ENCODE data around the gene SWT1.
"Not testable (repeated sequence)": the region's sequence is repeated elsewhere in the genome, so short reads cannot be mapped to it uniquely, and the experiment has no call there.

SWT1 gene

DNA sequence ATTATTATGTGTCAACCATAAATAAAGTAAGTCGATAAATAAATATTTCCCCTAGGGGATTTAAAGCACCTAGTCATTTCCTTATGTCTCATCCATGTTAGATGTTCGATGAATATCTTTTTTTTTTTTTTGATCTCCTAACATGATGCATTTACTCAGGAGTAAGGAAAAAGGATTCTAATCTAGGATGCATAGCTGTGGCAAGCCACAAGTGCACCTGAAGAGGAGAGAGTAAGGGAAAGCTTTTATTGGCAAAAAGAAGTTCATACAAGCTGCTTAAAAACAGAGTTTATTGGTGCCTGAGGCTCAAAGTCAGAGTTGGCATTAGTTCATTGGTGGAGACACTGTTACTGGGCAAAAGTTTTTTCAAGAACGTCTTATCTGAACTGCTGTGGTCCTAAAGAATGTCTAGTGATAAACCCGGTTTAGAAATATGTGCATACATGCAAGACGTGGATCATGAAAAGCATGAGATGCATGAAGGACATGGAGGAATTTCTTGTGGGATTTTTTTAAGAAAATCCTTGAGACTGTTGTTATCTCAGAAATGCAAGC, 51.7 kb downstream of the SWT1 start (continued):
- TF ChIP-seq, protein P1, sequence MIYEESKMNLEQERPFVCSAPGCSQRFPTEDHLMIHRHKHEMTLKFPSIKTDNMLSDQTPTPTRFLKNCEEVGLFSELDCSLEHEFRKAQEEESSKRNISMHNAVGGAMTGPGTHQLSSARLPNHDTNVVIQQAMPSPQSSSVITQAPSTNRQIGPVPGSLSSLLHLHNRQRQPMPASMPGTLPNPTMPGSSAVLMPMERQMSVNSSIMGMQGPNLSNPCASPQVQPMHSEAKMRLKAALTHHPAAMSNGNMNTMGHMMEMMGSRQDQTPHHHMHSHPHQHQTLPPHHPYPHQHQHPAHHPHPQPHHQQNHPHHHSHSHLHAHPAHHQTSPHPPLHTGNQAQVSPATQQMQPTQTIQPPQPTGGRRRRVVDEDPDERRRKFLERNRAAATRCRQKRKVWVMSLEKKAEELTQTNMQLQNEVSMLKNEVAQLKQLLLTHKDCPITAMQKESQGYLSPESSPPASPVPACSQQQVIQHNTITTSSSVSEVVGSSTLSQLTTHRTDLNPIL (CRISPR knock-in tag; IDR thresholded peaks at IDR 0.05; ENCODE audit: low read depth): no peak

DNA sequence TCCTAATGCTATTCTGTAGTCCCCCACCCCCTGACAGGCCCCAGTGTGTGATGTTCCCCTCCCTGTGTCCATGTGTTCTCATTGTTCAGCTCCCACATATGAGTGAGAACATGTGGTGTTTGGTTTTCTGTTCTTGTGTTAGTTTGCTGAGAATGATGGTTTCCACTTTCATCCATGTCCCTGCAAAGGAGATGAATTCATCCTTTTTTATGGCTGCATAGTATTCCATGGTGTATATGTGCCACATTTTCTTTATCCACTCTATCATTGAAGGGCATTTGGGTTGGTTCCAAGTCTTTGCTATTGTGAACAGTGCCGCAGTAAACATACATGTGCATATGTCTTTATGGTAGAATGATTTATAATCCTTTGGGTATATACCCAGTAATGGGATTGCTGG, 52.4 kb downstream of the SWT1 start:
- ATAC-seq: not testable (repeated sequence)

DNA sequence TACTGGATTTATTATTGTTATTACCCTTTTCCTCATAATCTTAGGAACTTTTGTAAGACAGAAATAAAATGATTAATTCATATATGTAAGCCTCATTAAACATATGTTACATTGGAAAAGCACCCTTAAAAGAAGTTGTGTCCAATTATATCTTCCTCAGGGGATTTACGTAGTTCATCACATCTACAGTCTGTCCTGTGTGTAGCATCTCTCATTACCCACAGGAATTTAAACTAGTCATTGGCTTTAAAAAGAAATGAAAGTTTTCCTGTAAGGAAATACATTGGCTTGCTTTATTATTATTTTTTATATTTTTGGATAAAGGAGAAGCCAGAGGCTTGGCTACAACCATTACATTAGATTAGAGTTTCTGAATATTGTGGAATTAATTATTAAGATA, 56.1 kb downstream of the SWT1 start:
- no peak for ATAC-seq
- no peak for TF ChIP-seq ISL1 (CRISPR knock-in tag; IDR thresholded peaks at IDR 0.05)
- no peak for TF ChIP-seq ZNF8 (CRISPR knock-in tag; IDR thresholded peaks at IDR 0.05)
- TF ChIP-seq, protein P2, sequence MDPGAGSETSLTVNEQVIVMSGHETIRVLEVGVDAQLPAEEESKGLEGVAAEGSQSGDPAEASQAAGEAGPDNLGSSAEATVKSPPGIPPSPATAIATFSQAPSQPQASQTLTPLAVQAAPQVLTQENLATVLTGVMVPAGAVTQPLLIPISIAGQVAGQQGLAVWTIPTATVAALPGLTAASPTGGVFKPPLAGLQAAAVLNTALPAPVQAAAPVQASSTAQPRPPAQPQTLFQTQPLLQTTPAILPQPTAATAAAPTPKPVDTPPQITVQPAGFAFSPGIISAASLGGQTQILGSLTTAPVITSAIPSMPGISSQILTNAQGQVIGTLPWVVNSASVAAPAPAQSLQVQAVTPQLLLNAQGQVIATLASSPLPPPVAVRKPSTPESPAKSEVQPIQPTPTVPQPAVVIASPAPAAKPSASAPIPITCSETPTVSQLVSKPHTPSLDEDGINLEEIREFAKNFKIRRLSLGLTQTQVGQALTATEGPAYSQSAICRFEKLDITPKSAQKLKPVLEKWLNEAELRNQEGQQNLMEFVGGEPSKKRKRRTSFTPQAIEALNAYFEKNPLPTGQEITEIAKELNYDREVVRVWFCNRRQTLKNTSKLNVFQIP (CRISPR knock-in tag; IDR thresholded peaks at IDR 0.05; ENCODE audit: borderline replicate concordance, low read depth): no peak
- TF ChIP-seq ZNF70 (CRISPR knock-in tag; IDR thresholded peaks at IDR 0.05): no peak
- TF ChIP-seq CSDC2 (CRISPR knock-in tag; IDR thresholded peaks at IDR 0.05): no peak
- TF ChIP-seq ARNTL (CRISPR knock-in tag; IDR thresholded peaks at IDR 0.05; ENCODE audit: borderline replicate concordance, low read depth): no peak
- no peak for TF ChIP-seq SNAI2 (CRISPR knock-in tag; IDR thresholded peaks at IDR 0.05)
- TF ChIP-seq ZFP3 (CRISPR knock-in tag; IDR thresholded peaks at IDR 0.05): no peak
- no peak for TF ChIP-seq PPARA (CRISPR knock-in tag; IDR thresholded peaks at IDR 0.05; ENCODE audit: borderline replicate concordance)
- no peak for TF ChIP-seq ZFP30 (CRISPR knock-in tag; IDR thresholded peaks at IDR 0.05)
- TF ChIP-seq ZNF565 (CRISPR knock-in tag; conservative IDR thresholded peaks at IDR 0.05; ENCODE audit: low read depth): no peak

DNA sequence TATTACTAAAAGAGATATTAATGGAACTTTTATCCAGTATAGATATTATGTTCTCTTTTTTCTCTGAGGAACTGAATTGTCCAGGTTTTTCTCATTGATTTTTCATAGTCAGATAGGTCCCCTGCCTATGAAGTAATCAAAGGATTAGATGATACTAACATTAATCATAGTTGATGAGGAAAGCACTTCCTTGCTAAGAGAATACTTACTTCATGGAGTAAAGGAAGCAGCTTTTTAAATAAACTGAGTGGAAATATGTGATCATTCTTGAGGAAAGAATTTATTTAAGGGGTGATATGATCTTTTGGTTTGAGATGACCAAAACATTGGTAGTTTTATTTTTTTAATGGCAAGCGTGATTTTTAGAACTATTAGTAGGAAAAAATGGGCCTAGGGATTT, 58.9 kb downstream of the SWT1 start:
- no peak for ATAC-seq
- TF ChIP-seq CSDC2 (CRISPR knock-in tag; IDR thresholded peaks at IDR 0.05): no peak
- TF ChIP-seq ZC3H10 (CRISPR knock-in tag; IDR thresholded peaks at IDR 0.05): no peak
- no peak for TF ChIP-seq BACH2 (CRISPR knock-in tag; IDR thresholded peaks at IDR 0.05; ENCODE audit: borderline replicate concordance)
- TF ChIP-seq, protein P1 (CRISPR knock-in tag; IDR thresholded peaks at IDR 0.05; ENCODE audit: low read depth): no peak
- TF ChIP-seq, protein P3, sequence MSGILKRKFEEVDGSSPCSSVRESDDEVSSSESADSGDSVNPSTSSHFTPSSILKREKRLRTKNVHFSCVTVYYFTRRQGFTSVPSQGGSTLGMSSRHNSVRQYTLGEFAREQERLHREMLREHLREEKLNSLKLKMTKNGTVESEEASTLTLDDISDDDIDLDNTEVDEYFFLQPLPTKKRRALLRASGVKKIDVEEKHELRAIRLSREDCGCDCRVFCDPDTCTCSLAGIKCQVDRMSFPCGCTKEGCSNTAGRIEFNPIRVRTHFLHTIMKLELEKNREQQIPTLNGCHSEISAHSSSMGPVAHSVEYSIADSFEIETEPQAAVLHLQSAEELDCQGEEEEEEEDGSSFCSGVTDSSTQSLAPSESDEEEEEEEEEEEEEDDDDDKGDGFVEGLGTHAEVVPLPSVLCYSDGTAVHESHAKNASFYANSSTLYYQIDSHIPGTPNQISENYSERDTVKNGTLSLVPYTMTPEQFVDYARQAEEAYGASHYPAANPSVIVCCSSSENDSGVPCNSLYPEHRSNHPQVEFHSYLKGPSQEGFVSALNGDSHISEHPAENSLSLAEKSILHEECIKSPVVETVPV (CRISPR knock-in tag; IDR thresholded peaks at IDR 0.05): no peak
- TF ChIP-seq, protein P2 (CRISPR knock-in tag; IDR thresholded peaks at IDR 0.05; ENCODE audit: borderline replicate concordance, low read depth): no peak
- no peak for TF ChIP-seq ISL1 (CRISPR knock-in tag; IDR thresholded peaks at IDR 0.05)

DNA sequence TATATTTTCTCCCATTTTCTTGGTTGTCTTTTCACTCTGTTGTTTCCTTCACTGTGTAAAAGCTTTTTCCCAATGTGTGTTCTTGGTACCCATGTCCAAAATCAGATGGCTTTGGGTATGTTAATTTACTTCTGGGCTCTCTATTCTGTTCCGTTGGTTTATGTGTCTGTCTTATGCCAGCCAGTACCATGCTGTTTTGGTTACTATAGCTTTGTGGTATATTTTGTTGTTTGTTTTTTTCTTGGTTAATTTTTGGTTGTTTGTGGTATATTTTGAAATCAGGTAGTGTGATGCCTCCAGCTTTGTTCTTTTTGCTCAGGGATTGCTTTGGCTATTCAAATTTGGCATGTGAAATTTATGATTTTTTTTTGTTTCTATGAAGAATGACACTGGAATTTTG, 67.2 kb downstream of the SWT1 start:
- TF ChIP-seq PPARA (CRISPR knock-in tag; IDR thresholded peaks at IDR 0.05; ENCODE audit: borderline replicate concordance): no peak
- no peak for TF ChIP-seq CSDC2 (CRISPR knock-in tag; IDR thresholded peaks at IDR 0.05)
- no peak for TF ChIP-seq ZC3H10 (CRISPR knock-in tag; IDR thresholded peaks at IDR 0.05)
- TF ChIP-seq, protein P1 (CRISPR knock-in tag; IDR thresholded peaks at IDR 0.05; ENCODE audit: low read depth): no peak
- TF ChIP-seq OSR1 (CRISPR knock-in tag; IDR thresholded peaks at IDR 0.05): no peak
- no peak for TF ChIP-seq SNAI2 (CRISPR knock-in tag; IDR thresholded peaks at IDR 0.05)
- no peak for TF ChIP-seq ZFP3 (CRISPR knock-in tag; IDR thresholded peaks at IDR 0.05)
- no peak for TF ChIP-seq ESRRG (CRISPR knock-in tag; IDR thresholded peaks at IDR 0.05)
- TF ChIP-seq, protein P4, sequence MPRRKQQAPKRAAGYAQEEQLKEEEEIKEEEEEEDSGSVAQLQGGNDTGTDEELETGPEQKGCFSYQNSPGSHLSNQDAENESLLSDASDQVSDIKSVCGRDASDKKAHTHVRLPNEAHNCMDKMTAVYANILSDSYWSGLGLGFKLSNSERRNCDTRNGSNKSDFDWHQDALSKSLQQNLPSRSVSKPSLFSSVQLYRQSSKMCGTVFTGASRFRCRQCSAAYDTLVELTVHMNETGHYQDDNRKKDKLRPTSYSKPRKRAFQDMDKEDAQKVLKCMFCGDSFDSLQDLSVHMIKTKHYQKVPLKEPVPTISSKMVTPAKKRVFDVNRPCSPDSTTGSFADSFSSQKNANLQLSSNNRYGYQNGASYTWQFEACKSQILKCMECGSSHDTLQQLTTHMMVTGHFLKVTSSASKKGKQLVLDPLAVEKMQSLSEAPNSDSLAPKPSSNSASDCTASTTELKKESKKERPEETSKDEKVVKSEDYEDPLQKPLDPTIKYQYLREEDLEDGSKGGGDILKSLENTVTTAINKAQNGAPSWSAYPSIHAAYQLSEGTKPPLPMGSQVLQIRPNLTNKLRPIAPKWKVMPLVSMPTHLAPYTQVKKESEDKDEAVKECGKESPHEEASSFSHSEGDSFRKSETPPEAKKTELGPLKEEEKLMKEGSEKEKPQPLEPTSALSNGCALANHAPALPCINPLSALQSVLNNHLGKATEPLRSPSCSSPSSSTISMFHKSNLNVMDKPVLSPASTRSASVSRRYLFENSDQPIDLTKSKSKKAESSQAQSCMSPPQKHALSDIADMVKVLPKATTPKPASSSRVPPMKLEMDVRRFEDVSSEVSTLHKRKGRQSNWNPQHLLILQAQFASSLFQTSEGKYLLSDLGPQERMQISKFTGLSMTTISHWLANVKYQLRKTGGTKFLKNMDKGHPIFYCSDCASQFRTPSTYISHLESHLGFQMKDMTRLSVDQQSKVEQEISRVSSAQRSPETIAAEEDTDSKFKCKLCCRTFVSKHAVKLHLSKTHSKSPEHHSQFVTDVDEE (CRISPR knock-in tag; IDR thresholded peaks at IDR 0.05): no peak
- no peak for TF ChIP-seq ISL1 (CRISPR knock-in tag; IDR thresholded peaks at IDR 0.05)
- no peak for TF ChIP-seq TCF4 (CRISPR knock-in tag; IDR thresholded peaks at IDR 0.05; ENCODE audit: borderline replicate concordance)
- no peak for TF ChIP-seq ZNF8 (CRISPR knock-in tag; IDR thresholded peaks at IDR 0.05)
- TF ChIP-seq ZFP30 (CRISPR knock-in tag; IDR thresholded peaks at IDR 0.05): no peak
- TF ChIP-seq ZNF565 (CRISPR knock-in tag; conservative IDR thresholded peaks at IDR 0.05; ENCODE audit: low read depth): no peak
- no peak for TF ChIP-seq GLIS3 (CRISPR knock-in tag; IDR thresholded peaks at IDR 0.05)
- TF ChIP-seq RARB (CRISPR knock-in tag; IDR thresholded peaks at IDR 0.05): no peak
- TF ChIP-seq ZNF70 (CRISPR knock-in tag; IDR thresholded peaks at IDR 0.05): no peak
- ATAC-seq: no peak

All from SK-N-SH treated with all-trans-retinoic acid at 6 μM for 48 hours (cell line).